OCI-LY7 (cell line): ENCODE results near the gene KATNBL1. TPM values are rescaled to one million over a fixed set of nuclear protein-coding genes. Genes with fewer than 3 reads are reported as not detected.

ENCODE experiments used
- BruUV-seq: library from RNA; stranded (reverse); fragments of 400-500 nt; replicated peaks from 2 replicates; lab custom pipeline; 2021; lab: Mats Ljungman, UMichigan
- CTCF ChIA-PET: fragments of 300-600 bp; sonication (Branson Sonifier 250); formaldehyde crosslinking; loops from one replicate; lab custom pipeline; 2022; ENCODE audit warnings: antibody characterized with exemption; ENCODE audit not compliant: unreplicated experiment; lab: Charles Lee
- POLR2A ChIA-PET: fragments of 300-600 bp; sonication (Branson Sonifier 250); formaldehyde crosslinking; loops from one replicate; lab custom pipeline; 2022; ENCODE audit warnings: antibody characterized with exemption; lab: Charles Lee
- DNase-seq: peaks from one replicate; pipeline ENCODE4 v3.0.0-alpha.2; 2015; ENCODE audit warnings: low spot score
- H2AFZ ChIP-seq: fragments of 200-600 bp; sonication (generic), shearing (Covaris generic); 2 replicates; pipeline ENCODE4 v1.6.1; 2014; ENCODE audit warnings: mild to moderate bottlenecking, antibody characterized with exemption, low read length, moderate library complexity
- H3K27ac ChIP-seq: fragments of 200-600 bp; sonication (generic); 2 replicates; pipeline ENCODE4 v1.5.1; 2014; ENCODE audit warnings: mixed run types, low read depth, mild to moderate bottlenecking, moderate library complexity, low read length, inconsistent platforms; ENCODE audit not compliant: poor library complexity, severe bottlenecking
- H3K36me3 ChIP-seq: fragments of 200-600 bp; sonication (generic); 2 replicates; pipeline ENCODE4 v1.6.1; 2014; ENCODE audit warnings: mild to moderate bottlenecking, antibody characterized with exemption, low read length, moderate library complexity, mixed read lengths; ENCODE audit not compliant: insufficient read depth
- H3K4me1 ChIP-seq: fragments of 200-600 bp; sonication (generic); 2 replicates; pipeline ENCODE4 v1.5.1; 2014; ENCODE audit warnings: mild to moderate bottlenecking, low read length; ENCODE audit not compliant: insufficient read depth, poor library complexity, severe bottlenecking
- H3K4me2 ChIP-seq: fragments of 200-600 bp; sonication (generic); 2 replicates; pipeline ENCODE4 v1.6.1; 2014; ENCODE audit warnings: mild to moderate bottlenecking, low read length
- H3K4me3 ChIP-seq: fragments of 200-600 bp; sonication (generic); 2 replicates; pipeline ENCODE4 v1.5.1; 2014; ENCODE audit warnings: mild to moderate bottlenecking, low read depth, low read length; ENCODE audit not compliant: poor library complexity, severe bottlenecking
- H3K79me2 ChIP-seq: fragments of 200-600 bp; sonication (generic); 2 replicates; pipeline ENCODE4 v1.6.1; 2016; ENCODE audit warnings: low read depth, mild to moderate bottlenecking, low read length, moderate library complexity, mixed read lengths; ENCODE audit not compliant: insufficient read depth
- H3K9me2 ChIP-seq: fragments of 200-600 bp; sonication (generic); 2 replicates; pipeline ENCODE4 v1.6.1; 2016; ENCODE audit warnings: mild to moderate bottlenecking, low read length, mixed read lengths; ENCODE audit not compliant: insufficient read depth
- H3K9me3 ChIP-seq: fragments of 200-600 bp; sonication (generic); 2 replicates; pipeline ENCODE4 v1.6.1; 2014; ENCODE audit warnings: mild to moderate bottlenecking, mixed run types, low read length, mixed read lengths
- H4K20me1 ChIP-seq: fragments of 200-600 bp; sonication (generic); 2 replicates; pipeline ENCODE4 v1.6.1; 2014; ENCODE audit warnings: mild to moderate bottlenecking, antibody characterized with exemption, low read length, moderate library complexity, mixed read lengths; ENCODE audit not compliant: insufficient read depth
- CTCF ChIP-seq: fragments of 200-600 bp; sonication (generic); conservative IDR thresholded peaks from 2 replicates; pipeline ENCODE4 v1.5.1; 2014; ENCODE audit warnings: mild to moderate bottlenecking, antibody characterized with exemption, low read length, moderate library complexity, mixed read lengths
- EZH2phosphoT487 ChIP-seq: fragments of 200-600 bp; sonication (generic); IDR thresholded peaks from 2 replicates; pipeline ENCODE4 v1.6.1; 2018; ENCODE audit warnings: low read depth, borderline replicate concordance, mild to moderate bottlenecking, mixed run types, antibody characterized with exemption, low read length, moderate library complexity, mixed read lengths
- intact Hi-C: fragments of 100-400 bp; cut with micrococcal nuclease; formaldehyde crosslinking; loops from one replicate; pipeline ENCODE4 v1.10.0; 2022; ENCODE audit not compliant: unreplicated experiment
- total RNA-seq, 2 experiments: library from RNA; depleted of rRNA in 1 of 2; stranded (reverse); fragments of >200 nt in 1 of 2; shearing (Covaris generic) in 1 of 2; gene quantifications; 2 replicates each; pipeline ENCODE4 v1.2.3, GENCODE V29; 2014 to 2022

Gene KATNBL1
- total RNA-seq, 2 experiments from 2014 or later: 44.8 to 64.6 TPM

- Histone ChIP-seq H3K79me2 (no peaks in the 10 kb centered on the region), H3K36me3 (peaks cover 3% of the 10 kb centered on the region; the same call in 1 of the 2 replicates), H3K9me2 (no peaks in the 10 kb centered on the region), H2AFZ (no peak overlapping the region), H4K20me1 (no peaks in the 10 kb centered on the region), H3K27ac (no peak overlapping the region), H3K4me1 (no peaks in the 10 kb centered on the region), H3K4me3 (no peak overlapping the region), H3K4me2 (no peak overlapping the region), H3K9me3 (no peaks in the 10 kb centered on the region)
- BruUV-seq: no TSS peak
- CTCF ChIA-PET: no interaction called here
- no peak for DNase-seq
- intact Hi-C loops: no loop called here
- POLR2A ChIA-PET: interaction anchor here (0.8 kb wide), 1 partner anchor 14 kb away, joined by 3 read pairs; no protein-coding TSS in a partner anchor
- TF ChIP-seq EZH2phosphoT487 (no peak), CTCF (no peak)
These were observed 29.4 kb upstream of the KATNBL1 start for GRCh38 chr15:34239151-34239808.

GRCh38 chr15:34233614-34234013, 23.7 kb upstream of the KATNBL1 start:
- no peaks in the 10 kb centered on the region for H4K20me1 ChIP-seq
- H3K9me3 ChIP-seq: no peaks in the 10 kb centered on the region
- no peaks in the 10 kb centered on the region for H3K4me1 ChIP-seq
- H3K79me2 ChIP-seq: no peaks in the 10 kb centered on the region
- no peak overlapping the region for H3K27ac ChIP-seq
- TF ChIP-seq CTCF: no peak
- TF ChIP-seq EZH2phosphoT487: no peak
- intact Hi-C loops: no loop called here
- no peak overlapping the region for H3K4me2 ChIP-seq
- DNase-seq: no peak
- no peak overlapping the region for H3K4me3 ChIP-seq
- POLR2A ChIA-PET: interaction anchor here (0.6 to 0.9 kb wide), 2 partner anchors 9 to 640 kb away, joined by 3 to 4 read pairs; partner anchors contain the start of gene EMC4
- CTCF ChIA-PET: no interaction called here
- no peak overlapping the region for H2AFZ ChIP-seq
- peaks cover 23% of the 10 kb centered on the region for H3K36me3 ChIP-seq
- BruUV-seq: no TSS peak
- no peaks in the 10 kb centered on the region for H3K9me2 ChIP-seq
